COR-L47 (cell line): ENCODE measurements around the gene ZNF507.
"Not testable (repeated sequence)": the region's sequence is repeated elsewhere in the genome, so short reads cannot be mapped to it uniquely, and the experiment has no call there.

Source experiments
- DNase-seq: peaks from one replicate; lab custom pipeline; 2025; lab: John Stamatoyannopoulos, UW

The ZNF507 gene

DNA sequence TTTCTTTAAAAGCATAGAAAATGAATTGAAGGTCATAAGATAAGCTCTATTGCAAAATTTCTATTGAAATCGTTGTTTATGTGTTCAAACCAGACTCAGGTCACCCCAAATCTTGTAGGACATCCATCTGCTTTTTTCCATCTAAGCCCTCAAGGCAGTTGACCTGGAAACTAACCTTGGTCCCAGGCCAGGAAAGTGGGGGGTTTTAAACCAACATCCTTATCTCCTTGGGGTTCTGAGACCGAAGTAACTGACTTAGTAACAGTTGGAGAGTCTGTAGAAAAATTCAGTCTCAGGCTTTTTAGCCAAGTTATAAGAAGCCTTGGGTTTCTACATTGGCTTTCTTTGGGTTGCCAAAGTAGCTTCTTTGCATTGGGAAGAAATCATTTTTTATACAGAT is 23.4 kb downstream of the ZNF507 start:
- DNase-seq = no peak

DNA sequence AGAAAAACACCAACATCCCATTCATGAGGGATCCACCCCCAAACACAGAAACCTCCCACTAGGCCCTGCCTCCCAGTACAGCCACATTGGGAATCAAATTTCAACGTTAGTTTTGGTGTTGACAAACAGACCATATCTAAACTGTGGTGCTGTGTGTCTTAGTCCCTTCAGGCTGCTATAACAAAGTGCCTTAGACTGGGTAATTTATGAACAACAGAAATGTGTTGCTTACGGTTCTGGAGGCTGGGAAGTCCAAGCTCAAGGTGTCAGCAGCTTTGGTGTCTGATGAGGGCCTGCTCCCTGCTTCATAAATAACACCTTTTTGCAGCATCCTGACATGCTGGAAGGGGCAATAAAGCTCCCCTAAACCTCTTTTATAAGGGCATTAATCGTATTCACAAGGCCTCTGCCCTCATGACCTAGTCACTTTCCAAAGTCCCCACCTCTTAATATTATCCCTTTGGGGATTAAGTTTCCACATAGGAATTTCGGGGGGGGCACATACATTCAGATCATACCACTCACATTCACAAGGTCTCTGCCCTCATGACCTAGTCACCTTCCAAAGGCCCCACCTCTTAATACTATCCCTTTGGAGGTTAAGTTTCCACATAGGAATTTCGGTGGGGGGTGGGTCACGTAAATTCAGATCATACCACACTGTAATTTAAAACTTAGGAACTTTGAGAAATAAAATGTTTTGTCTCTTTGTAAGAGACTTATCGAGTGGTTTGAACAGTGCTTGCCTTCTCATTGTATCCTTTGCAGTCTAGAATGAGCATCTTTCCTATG is 27.5 kb downstream of the ZNF507 start:
- no peak for DNase-seq

DNA sequence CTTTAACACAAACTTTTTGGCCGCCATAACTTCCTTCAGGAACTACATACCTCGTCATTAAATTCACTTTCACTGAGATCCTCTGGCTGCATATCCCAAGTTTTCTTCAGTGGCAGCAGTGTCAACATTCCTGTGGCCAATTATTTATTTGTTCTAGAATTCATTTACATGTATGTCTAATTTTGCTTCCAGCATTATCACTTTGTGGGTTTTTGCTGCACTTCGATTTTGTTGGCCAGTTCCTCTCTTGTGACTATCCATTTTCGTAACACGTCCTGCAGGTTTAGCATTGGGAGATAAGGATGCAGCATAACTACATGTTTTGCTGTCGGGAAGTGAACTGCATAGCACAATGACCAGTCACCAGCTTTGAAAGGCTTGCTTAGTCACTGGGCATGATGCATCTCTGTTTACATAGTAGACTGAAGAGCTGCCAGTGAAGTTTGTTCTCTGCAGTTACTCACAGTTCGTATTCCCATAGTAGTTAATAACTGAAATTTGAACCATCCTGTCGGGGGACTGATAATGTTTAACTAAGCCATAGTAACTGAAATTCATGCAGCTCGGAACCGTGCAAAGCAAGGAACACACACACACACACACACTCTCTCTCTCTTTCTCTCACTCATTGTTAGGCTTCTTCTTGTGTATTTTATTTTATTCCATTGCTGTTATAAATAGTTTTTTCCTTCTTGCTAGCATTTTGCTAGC is 28.3 kb downstream of the ZNF507 start:
- no peak for DNase-seq

DNA sequence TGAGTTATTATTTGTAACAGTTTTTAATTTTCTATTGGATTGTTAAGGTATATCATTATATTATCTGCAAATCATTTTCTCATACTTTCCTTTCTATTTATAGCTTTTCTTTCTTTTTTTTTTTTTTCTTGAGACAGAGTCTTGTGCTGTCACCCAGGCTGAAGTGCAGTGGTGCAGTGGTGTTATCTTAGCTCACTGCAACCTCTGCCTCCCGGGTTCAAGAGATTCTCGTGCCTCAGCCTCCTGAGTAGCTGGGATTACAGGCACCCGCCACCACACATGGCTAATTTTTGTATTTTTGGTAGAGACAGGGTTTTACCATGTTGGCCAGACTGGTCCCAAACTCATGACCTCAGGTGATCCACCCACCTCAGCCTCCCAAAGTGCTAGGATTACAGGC is 29.0 kb downstream of the ZNF507 start:
- not testable (repeated sequence) for DNase-seq

DNA sequence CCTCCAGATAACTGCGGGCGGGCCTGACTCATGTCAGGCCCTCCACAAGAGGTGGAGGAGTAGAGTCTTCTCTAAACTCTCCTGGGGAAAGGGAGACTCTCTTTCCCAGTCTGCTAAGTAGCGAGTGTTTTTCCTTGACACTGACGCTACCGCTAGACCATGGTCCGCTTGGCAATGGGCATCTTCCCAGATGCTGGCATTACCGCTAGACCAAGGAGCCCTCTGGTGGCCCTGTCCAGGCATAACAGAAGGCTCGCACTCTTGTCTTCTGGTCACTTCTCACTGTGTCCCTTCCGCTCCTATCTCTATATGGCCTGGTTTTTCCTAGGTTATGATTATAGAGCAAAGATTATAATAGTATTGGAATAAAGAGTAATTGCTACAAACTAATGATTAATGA is 31.7 kb downstream of the ZNF507 start:
- not testable (repeated sequence) for DNase-seq

DNA sequence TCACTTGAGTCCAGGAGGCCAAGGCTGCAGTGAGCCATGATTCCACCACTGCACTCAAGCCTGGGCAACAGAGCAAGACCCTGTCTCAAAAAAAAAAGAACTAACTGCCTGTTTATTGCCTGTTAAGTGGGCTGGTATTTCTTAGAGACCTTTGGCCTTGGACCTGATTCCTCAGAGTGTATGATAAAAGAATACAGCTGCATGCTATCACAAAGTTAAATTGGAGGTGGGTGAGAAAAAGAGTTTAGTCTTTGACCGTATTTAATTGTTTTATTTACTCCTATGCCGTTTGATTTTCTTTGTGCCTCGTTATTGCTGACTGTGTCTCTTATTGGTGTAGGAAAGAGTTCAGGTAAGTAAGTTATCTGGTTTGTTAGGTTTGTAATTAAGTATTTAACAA is 34.9 kb downstream of the ZNF507 start:
- DNase-seq = no peak

DNA sequence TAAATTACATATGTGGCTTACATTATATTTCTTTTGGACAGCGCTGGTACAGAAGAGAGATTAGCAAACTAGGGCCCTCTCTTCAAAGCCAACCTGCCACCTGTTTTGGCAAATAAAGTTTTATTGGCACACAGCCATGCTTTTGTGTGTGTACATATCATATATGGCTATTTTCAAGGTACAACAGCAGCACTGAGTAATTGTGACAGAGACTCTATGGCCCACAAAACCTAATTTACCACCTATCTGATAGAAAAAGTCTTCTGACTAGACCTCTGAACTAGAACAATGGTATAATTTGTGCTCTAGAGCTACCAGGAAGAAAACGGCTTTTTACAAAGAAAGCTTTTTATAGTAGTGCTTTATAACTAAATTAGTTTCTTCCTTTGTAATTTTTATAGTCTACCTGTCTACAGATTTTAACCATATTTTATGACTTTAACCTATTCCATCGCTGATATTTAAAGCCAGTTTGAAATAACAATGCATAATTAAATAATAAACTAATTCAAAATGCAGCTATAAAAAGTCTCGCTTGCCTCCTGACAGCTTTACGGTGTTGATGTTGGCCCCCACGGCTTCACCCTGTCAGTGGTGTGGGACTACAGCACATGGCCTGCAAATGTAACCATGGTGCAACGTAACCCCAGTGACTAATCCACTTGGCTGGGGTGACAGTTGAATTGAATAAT is 42.4 kb downstream of the ZNF507 start:
- no peak for DNase-seq

DNA sequence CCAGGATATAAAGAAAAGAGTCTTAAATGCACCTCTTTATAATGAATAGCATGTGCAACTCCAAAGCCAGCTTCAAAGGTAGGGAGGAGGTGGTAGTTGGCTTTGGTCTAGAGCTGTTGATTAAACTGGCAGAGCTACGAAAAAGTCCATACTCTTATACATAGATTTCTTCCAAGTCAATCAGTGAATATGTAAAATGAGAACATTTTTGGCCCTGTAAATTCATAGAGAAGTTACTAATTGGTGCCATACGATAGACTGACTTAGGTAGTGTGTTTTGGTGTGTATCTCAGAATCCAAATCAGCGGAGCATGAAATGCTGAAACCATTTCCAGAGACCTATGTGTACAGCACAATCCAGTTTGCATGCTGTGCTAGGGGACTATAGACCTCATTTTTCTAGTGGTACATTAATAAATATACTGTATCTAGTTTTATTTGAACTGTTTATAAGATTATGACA is 43.0 kb downstream of the ZNF507 start:
- DNase-seq = no peak

DNA sequence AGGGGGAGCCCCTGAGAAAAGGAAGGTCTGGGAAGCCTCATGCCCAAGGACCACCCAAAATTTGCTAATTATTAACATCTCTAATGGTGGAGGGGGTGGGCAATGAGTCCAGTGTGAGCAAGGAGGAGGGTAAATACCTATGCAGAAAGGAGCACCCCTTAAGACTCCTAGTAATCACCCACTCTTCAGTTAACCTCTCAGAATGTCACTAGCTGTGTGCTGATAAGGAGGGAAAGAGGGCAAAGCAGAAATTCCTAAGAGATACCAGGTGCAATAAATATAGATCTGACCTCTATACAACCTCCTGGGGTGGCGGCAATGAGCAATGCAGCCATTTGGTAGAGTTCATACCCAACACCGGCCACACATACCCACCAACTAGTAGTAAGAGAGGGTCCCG is 47.5 kb downstream of the ZNF507 start:
- DNase-seq = no peak

DNA sequence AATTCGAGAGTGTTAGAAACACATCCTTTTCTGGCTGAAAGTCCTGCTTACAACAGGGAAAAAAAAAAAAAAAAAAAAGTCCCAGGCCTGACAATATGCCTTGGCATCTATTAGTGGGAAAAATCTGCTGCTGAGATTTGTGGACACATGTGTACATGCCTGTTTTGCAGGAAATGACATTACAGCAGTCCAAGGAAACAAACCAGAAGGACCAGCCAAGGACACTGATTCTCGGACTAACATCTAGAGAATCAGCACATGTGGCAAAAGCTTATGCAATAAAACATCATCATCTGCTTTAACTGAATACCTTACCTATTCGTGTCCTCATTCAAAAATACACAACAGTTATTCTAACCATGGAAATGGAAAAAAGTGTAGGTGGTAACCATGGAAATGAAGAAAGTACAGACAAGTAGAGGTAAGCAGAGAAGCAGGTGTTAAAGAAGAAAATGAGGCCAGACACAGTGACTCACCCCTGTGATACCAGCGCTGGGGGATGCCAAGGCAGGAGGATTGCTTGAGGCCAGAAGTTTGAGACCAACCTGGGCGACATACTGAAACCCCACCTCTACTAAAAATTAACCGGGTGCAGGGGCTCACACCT is 50.7 kb downstream of the ZNF507 start:
- DNase-seq = no peak

DNA sequence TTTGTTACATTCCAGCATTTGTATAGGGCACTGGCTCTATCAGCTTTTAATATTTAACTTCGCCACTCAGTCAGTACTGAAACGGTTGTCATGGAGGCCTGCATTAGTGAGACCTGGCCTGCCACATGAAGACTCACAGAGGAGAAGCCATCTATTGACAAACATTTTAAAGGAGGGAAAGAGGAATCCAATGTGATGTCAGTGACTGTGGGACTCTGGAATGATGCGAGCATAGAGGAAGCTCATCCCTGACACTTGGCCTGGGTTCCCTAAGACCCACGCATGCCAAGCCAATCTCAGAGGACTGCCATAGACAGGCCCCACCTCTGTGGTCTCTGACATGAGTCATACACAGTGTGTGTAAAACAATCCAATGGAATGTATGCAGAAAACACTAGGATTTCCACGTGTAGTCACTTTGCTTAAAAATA is 52.3 kb downstream of the ZNF507 start:
- no peak for DNase-seq

DNA sequence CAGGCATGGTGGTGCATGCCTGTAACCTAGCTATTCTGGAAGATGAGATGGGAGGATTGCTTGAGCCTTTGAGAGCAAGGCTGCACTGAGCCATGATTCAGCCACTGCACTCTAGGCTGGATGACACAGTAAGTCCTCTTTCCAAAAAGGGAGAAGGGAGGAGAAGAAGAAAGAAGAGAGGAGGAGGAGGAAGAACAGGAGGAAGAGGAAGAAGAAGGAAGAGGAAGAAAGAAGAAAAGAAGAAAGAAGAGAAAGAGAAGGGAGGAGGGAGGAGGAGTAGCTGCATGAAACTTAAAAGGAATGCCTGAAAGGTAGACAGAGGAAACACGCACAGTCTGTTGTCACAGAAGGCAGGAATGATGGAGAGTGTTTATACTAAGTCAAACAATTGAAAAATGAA is 56.6 kb downstream of the ZNF507 start:
- DNase-seq = no peak

DNA sequence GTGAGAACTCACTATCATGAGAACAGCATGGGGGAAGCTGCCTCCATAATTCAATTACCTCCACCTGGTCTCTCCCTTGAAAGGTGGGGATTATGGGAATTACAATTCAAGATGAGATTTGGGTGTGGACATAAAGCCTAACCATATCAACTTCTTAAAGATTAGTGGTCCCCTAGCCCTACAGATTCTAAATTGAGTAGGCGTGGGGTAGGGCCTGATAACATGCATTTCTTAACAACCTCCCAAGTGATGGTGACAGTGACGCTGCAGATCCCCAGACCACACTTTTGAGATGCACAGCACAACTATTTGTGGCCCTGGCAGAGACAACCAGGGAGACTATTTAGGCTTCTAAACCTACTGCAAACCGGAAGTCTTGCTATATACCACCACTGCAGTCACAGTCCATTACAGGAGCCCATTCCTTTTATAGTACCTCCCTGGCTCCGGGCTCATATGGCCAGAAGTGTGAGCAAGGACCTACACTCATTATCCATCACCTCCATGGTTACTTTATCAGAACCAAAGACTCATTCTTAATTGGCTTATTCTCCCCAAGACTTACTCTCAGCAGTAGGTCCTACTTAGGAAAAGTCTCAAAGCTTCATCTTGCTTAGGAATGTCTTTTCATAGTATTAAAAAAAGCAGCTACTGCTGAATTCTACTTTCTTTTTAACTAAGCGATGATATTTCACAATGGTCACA is 58.0 kb downstream of the ZNF507 start:
- DNase-seq = no peak

DNA sequence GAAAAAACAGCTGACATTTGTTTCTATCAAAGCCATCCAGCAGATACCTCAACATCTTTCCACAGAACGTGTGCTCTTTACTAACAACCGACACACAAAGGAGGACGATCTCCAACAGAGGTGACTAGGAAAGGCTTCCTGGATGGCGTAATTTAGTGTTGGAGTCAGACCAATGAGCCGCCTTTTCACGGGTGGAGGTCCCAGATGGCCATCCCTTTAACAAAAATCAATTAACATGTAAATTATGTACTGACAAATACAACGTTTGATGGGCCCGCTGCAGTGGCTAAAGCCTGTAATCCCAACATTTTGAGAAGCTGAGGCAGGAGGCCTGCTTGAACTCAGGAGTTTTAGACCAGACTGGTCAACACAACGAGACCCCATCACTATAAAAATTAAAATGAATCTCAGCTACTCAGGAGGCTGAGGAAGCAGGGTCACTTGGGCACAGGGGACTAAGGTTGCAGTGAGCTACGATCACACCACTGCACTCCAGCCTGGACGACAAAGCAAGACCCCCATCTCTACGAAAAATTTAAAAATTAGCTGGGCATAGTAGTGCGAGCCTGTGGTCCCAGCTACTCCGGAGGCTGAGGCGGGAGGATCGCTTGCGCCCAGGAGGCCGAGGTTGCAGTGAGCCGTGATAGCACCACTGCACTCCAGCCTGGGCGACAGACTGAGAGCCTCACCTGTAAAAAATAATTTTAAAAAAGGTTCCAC is 59.0 kb downstream of the ZNF507 start:
- DNase-seq = no peak

DNA sequence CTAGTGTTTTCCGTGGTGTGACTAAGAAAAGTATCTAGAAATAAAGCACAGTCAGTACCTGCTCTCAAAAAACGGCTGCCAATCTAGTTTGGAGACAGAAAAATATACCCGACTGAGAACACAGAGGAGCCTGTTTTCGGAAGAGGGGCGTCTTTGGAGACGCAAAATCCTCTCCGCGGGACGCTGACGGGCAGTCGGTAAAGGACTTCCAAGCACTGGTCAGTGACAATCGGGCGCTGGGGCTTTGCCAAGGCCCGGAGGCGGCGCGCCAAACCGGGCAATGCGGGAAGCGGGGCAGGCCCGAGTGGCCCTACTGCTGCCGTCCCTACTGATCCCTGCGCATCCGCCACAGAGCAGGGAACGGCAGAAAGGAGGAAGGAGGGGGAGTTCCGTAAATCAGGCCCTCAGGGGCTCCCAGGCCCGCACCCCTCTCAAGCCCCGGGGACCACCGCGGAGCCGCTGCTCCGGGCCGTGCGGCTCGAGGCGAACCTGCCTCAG is 59.6 kb downstream of the ZNF507 start:
- peak; percentile 18 for DNase-seq

DNA sequence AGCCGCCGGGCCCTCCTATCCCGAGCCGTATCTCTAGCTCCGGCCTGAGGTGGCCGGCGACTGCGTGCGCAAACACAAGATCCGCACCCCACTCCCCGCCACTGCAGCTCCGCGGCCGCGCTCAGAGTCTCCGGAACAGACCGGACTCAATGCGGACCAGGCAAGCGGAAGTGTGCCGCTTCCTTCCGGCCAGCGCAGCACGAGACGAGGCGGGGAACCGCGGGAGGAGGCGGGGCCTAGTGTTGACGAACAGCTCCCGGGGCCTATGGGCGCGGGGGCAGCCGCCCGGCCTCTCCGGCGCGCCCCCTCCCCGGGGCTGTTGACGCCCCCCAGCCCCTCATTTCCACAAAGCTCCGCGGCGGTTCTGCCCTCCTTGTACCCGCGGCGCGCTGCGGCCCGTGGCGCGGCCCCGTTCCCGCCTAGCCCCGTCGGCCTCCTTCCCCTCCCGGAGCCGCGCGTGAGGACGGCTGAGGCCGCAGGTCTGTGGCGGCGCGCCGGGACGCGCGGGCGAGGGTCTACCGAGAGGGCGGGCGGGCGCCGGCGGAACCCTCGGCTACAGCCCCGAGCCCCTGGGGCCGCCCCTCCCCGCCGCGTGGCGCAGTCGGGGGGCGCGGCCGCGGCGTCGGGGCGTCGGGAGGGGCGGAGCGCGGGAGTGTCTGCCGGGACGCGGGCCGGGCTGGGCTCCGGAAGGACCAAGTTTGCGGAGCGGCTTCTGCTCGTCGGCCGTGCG is 60.2 kb downstream of the ZNF507 start, which contains the start of gene DPY19L3:
DPY19L3 (plus strand) TSS at position 340 of the 730 bp plus-strand sequence. CDS start 2,484 bp downstream, outside the sequence.
- DNase-seq = peak; percentile 92

DNA sequence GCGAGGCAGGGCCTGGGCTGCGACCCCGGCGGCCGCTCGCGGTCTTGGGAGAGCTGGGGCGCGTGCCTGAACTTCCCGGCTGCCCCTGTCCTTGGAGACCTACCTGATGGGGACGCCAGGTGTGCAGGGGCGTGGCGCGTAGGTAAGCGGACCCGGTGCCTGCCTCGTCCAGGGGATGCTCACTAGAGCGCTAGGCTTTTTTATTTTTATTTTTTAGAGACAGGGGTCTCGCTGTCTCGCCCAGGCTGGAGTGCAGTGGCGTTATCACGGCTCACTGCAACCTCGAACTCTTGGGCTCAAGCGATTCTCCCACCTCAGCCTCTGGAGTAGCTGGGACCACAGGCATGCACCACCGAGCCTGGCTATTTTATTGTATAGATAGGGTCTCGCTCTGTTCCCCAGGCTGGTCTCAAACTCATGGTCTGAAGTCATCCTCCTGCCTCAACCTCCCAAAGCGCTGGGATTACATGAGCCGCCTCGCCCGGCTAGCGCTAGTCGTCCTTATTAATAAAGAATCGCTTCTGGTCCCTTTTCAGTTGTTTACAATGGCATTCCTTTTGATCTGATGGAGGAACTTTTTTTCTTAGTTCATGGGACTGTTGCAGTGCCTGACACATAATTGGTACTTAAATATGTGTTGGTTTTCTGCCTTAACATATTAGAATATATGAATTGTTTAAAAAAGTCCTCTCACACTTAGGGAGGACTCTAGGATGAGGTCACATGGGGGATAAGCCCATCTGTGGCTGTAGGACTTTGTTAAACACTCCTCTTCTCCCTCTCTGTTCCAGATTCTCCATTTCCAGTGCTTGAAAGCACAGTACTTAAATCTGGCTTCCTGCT is 61.0 kb downstream of the ZNF507 start:
- DNase-seq = no peak

DNA sequence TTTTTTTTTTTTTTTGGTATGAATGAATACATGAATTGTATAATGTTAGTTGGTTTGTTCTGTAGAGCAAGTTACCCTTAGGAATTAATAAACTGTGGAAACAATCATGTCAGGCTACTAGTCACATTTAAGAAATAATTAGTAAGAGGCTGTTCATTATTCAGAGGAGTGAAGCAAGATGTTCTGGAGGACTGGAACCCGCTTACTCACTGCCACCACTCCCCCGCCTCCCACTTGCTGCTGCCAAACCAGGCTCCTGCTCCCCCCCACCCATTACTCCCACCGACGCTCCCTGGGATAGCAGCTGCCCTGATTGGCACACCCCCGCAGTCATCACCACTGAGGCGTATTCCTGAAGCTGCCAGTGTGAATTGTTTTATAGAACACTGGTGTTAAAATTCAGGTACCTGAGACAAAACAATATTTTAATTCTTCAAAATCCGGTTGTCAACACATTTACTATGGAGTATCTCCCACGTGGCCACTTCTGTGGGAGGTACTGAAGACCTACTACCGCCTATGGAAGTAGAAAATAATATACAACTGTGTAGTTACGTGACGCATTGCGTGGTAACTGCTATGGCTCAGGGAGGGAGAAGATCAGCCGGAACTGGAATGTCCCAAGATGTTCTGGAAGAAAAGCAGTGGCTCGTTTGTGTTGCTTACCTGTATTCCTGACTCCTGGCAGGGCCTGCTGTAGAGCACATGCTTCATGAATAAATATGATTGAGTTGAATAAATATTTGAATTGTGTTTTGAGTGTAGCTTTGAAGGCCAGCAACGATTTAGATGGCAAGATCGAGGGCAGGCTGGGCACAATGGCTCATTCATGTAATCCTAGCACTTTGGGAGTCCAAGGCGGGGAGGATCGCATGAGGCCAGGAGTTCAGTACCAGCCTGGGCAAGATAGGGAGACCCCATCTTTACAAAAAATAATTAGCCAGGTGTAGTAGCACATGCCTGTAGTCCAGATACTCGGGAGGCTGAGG is 61.9 kb downstream of the ZNF507 start:
- no peak for DNase-seq
